Endothelial cell of umbilical vein (primary cell): ENCODE data around the gene FREM3. TPM values are rescaled to one million over a fixed set of nuclear protein-coding genes. Genes with fewer than 3 reads are reported as not detected.

Experiments
- BruUV-seq: library from RNA; stranded (reverse); fragments of 400-500 nt; replicated peaks from 2 replicates; lab custom pipeline; 2021; lab: Mats Ljungman, UMichigan
- CTCF ChIA-PET: fragments of 300-600, 350-600 bp; sonication (Branson Sonifier 250); formaldehyde crosslinking; loops from one replicate; lab custom pipeline; 2021; ENCODE audit warnings: antibody characterized with exemption, inconsistent platforms; lab: Charles Lee
- POLR2A ChIA-PET: fragments of 300-600, 350-600 bp; sonication (Branson Sonifier 250); formaldehyde crosslinking; loops from one replicate; lab custom pipeline; 2021; ENCODE audit warnings: antibody characterized with exemption, inconsistent platforms; lab: Charles Lee
- DNase-seq: peaks from one replicate; pipeline ENCODE4 v3.0.0-alpha.2; 2011; ENCODE audit warnings: low read depth, low spot score
- FAIRE-seq: peaks from 2 replicates; lab custom pipeline; 2011; peaks lifted over from hg19 to GRCh38; lab: Jason Lieb, UNC
- H2AFZ ChIP-seq: 2 replicates; pipeline ENCODE4 v1.6.0; 2012; ENCODE audit warnings: low read depth, low read length, control low read depth, inconsistent platforms
- H3K27ac ChIP-seq: 2 replicates; pipeline ENCODE4 v1.5.1; 2011; ENCODE audit warnings: low read depth, mild to moderate bottlenecking, control low read depth, low read length, moderate library complexity; ENCODE audit not compliant: insufficient read depth
- H3K27me3 ChIP-seq, 2 experiments: 2 replicates each; pipeline versions ENCODE4 v1.6.0 to v1.6.1; 2011; ENCODE audit warnings: low read length in 2 of 2, mixed read lengths in 1 of 2; ENCODE audit not compliant: control insufficient read depth in 2 of 2, insufficient read depth in 2 of 2
- H3K36me3 ChIP-seq, 2 experiments: 2 replicates in 1 of 2; 3 replicates in 1 of 2; pipeline ENCODE4 v1.5.1; 2011; ENCODE audit warnings: low read length in 2 of 2, mild to moderate bottlenecking in 1 of 2, moderate library complexity in 1 of 2; ENCODE audit not compliant: control insufficient read depth in 2 of 2, insufficient read depth in 2 of 2; ENCODE audit errors: extremely low read depth in 1 of 2
- H3K4me1 ChIP-seq: 3 replicates; pipeline ENCODE4 v1.5.1; 2011; ENCODE audit warnings: mild to moderate bottlenecking, low read length; ENCODE audit not compliant: control insufficient read depth, insufficient read depth; ENCODE audit errors: extremely low read depth
- H3K4me2 ChIP-seq: 2 replicates; pipeline ENCODE4 v1.6.1; 2011; ENCODE audit warnings: low read length, control low read depth, mixed read lengths; ENCODE audit not compliant: insufficient read depth
- H3K4me3 ChIP-seq, 3 experiments: fragments of 200-600 bp in 1 of 3; sonication (generic), shearing (Covaris generic) in 1 of 3; replicated peaks in 1 of 3; 2 replicates each; pipeline ENCODE4 v1.5.1; 2011 to 2016; ENCODE audit warnings: control low read depth in 3 of 3, low read length in 3 of 3, mild to moderate bottlenecking in 2 of 3, inconsistent platforms in 1 of 3, low read depth in 1 of 3, moderate library complexity in 1 of 3; ENCODE audit not compliant: insufficient read depth in 1 of 3
- H3K79me2 ChIP-seq: 2 replicates; pipeline ENCODE4 v1.6.0; 2012; ENCODE audit warnings: low read length, inconsistent platforms; ENCODE audit not compliant: control insufficient read depth, insufficient read depth
- H3K9ac ChIP-seq: replicated peaks from 2 replicates; pipeline ENCODE3; 2011; ENCODE audit warnings: low read length, control low read depth; ENCODE audit not compliant: insufficient read depth; ENCODE audit errors: extremely low read depth
- H3K9me1 ChIP-seq: replicated peaks from 3 replicates; pipeline ENCODE4 v1.6.0; 2011; ENCODE audit warnings: mild to moderate bottlenecking, low read length; ENCODE audit not compliant: control insufficient read depth, insufficient read depth; ENCODE audit errors: extremely low read depth
- H3K9me3 ChIP-seq: replicated peaks from 2 replicates; pipeline ENCODE4 v1.5.1; 2012; ENCODE audit warnings: low read length, inconsistent platforms; ENCODE audit not compliant: control insufficient read depth, insufficient read depth
- H4K20me1 ChIP-seq: replicated peaks from 2 replicates; pipeline ENCODE3; 2011; ENCODE audit warnings: mild to moderate bottlenecking, low read length; ENCODE audit not compliant: control insufficient read depth, insufficient read depth; ENCODE audit errors: extremely low read depth
- CTCF ChIP-seq, 2 donors: IDR thresholded peaks; 1 replicate in 1 of 2; 2 replicates in 1 of 2; pipeline ENCODE4 v1.5.1; 2011; ENCODE audit warnings: low read length in 2 of 2, mild to moderate bottlenecking in 2 of 2, moderate library complexity in 2 of 2, control low read depth in 1 of 2, inconsistent platforms in 1 of 2, low read depth in 1 of 2; ENCODE audit not compliant: insufficient read depth in 1 of 2; ENCODE audit errors: extremely low read depth in 1 of 2
- EZH2 ChIP-seq: IDR thresholded peaks from 2 replicates; pipeline ENCODE4 v1.6.1; 2012; ENCODE audit warnings: borderline replicate concordance, low read depth, mild to moderate bottlenecking, moderate library complexity, low read length, inconsistent platforms; ENCODE audit not compliant: severe bottlenecking
- GATA2 ChIP-seq: IDR thresholded peaks from 2 replicates; pipeline ENCODE4 v1.7.0; 2011; ENCODE audit warnings: low read depth, mild to moderate bottlenecking, moderate library complexity, mixed read lengths, low read length; ENCODE audit not compliant: insufficient read length, insufficient read depth
- dilution Hi-C: fragments of 300-500 bp; cut with MboI; formaldehyde crosslinking; loops from one replicate; pipeline ENCODE4 v1.15.0; 2019; ENCODE audit warnings: low sequenced_read_pairs; ENCODE audit not compliant: extremely low pct_ligation_motif_present
- intact Hi-C: fragments of 100-400 bp; cut with micrococcal nuclease; formaldehyde crosslinking; loops from one replicate; pipeline ENCODE4 v1.10.0; 2022
- polyA plus RNA-seq, 4 experiments: library from polyadenylated mRNA; depleted of rRNA in 3 of 4; stranded (reverse) in 3 of 4; unstranded in 1 of 4; fragments of >200 nt; gene quantifications; 2 replicates each; pipeline versions ENCODE4 v1.2.1 to v1.2.3, GENCODE V29; 2011 to 2012; ENCODE audit warnings: missing spikeins in 1 of 4
- total RNA-seq: library from RNA; stranded (reverse); gene quantifications from 2 replicates; pipeline ENCODE4 v1.2.3, GENCODE V29; 2021

The FREM3 gene
- total and polyA plus RNA-seq, 2 donors (not counting 3 experiments of a cell fraction or from before 2014, with no cell fraction given) = 0.04 to 0.08 TPM

GRCh38 chr4:143618811-143619210 is 81.7 kb downstream of the FREM3 start:
- intact Hi-C loops (no loop called here), dilution Hi-C loops (no loop called here)
- BruUV-seq = no TSS peak
- CTCF ChIA-PET = interaction anchor here (0.6 to 1.9 kb wide), 2 partner anchors 10 to 13 kb away, joined by 3 to 7 read pairs; no protein-coding TSS in a partner anchor
- Histone ChIP-seq H3K27me3 (peaks cover 0 to 2% of the 10 kb centered on the region in 2 experiments), H3K27ac (no peak overlapping the region), H3K4me2 (no peak overlapping the region), H3K9ac (no peak overlapping the region), H2AFZ (no peak overlapping the region), H3K9me3 (no peaks in the 10 kb centered on the region), H3K9me1 (no peaks in the 10 kb centered on the region), H3K36me3 (no peaks in the 10 kb centered on the region), H4K20me1 (no peaks in the 10 kb centered on the region), H3K4me1 (no peaks in the 10 kb centered on the region), H3K79me2 (no peaks in the 10 kb centered on the region), H3K4me3 (no peak overlapping the region)
- DNase-seq (peak; percentile 59), FAIRE-seq (peak; percentile 66)
- POLR2A ChIA-PET = no interaction called here
- TF ChIP-seq GATA2 (peak; percentile 23), EZH2 (no peak)

GRCh38 chr4:143617994-143618679 is 82.3 kb downstream of the FREM3 start:
- H3K36me3 ChIP-seq = no peaks in the 10 kb centered on the region
- DNase-seq (no peak), FAIRE-seq (no peak)
- BruUV-seq = no TSS peak
- no peaks in the 10 kb centered on the region for H3K79me2 ChIP-seq
- no peaks in the 10 kb centered on the region for H3K9me1 ChIP-seq
- H3K4me2 ChIP-seq = no peak overlapping the region
- H3K4me1 ChIP-seq = no peaks in the 10 kb centered on the region
- ChIA-PET POLR2A (no interaction called here), CTCF (interaction anchor here (0.6 to 1.9 kb wide), 2 partner anchors 9 to 13 kb away, joined by 3 to 7 read pairs; no protein-coding TSS in a partner anchor)
- no peak overlapping the region for H3K9ac ChIP-seq
- dilution Hi-C loops (no loop called here), intact Hi-C loops (no loop called here)
- H3K9me3 ChIP-seq = no peaks in the 10 kb centered on the region
- no peak overlapping the region for H3K4me3 ChIP-seq
- peaks cover 0 to 2% of the 10 kb centered on the region in 2 experiments for H3K27me3 ChIP-seq
- no peaks in the 10 kb centered on the region for H4K20me1 ChIP-seq
- TF ChIP-seq CTCF (IDR thresholded peaks at IDR 0.05; ENCODE audit: extremely low read depth in 1 of 2, insufficient read depth in 1 of 2, low read depth in 1 of 2, low read length in 2 of 2) (no peak), EZH2 (no peak)
- no peak overlapping the region for H2AFZ ChIP-seq
- H3K27ac ChIP-seq = no peak overlapping the region
